H1 (cell line): ENCODE results near the gene OR8H2. TPM values are rescaled to one million over a fixed set of nuclear protein-coding genes. Genes with fewer than 3 reads are reported as not detected.
"Not testable (repeated sequence)": the region's sequence is repeated elsewhere in the genome, so short reads cannot be mapped to it uniquely, and the experiment has no call there.

Source experiments
- CTCF ChIA-PET: fragments of 300-600 bp; sonication (Branson Sonifier 250); formaldehyde crosslinking; loops from one replicate; lab custom pipeline; 2021; ENCODE audit not compliant: partially characterized antibody; lab: Charles Lee
- POLR2A ChIA-PET: fragments of 300-600 bp; sonication (Branson Sonifier 250); formaldehyde crosslinking; loops from one replicate; lab custom pipeline; 2021; ENCODE audit warnings: inconsistent platforms; ENCODE audit not compliant: partially characterized antibody; lab: Charles Lee
- DNase-seq, 2 experiments: peaks; one replicate each; pipeline versions ENCODE4 v3.0.0 to v3.0.0-alpha.2; 2010 to 2022; ENCODE audit warnings: low spot score in 2 of 2, low read depth in 1 of 2, mixed read lengths in 1 of 2
- FAIRE-seq: peaks from 2 replicates; lab custom pipeline; 2011; peaks lifted over from hg19 to GRCh38; lab: Jason Lieb, UNC
- H2AFZ ChIP-seq: 2 replicates; pipeline ENCODE4 v1.8.1; 2012; ENCODE audit warnings: low read length, inconsistent platforms
- H2AK5ac ChIP-seq: 2 replicates; pipeline ENCODE4 v1.6.1; 2013; ENCODE audit warnings: low read depth, low read length
- H2BK120ac ChIP-seq: replicated peaks from 2 replicates; pipeline ENCODE3; 2013; ENCODE audit warnings: low read depth, low read length, inconsistent platforms
- H2BK12ac ChIP-seq: 2 replicates; pipeline ENCODE4 v1.6.1; 2013; ENCODE audit warnings: low read depth, low read length
- H2BK15ac ChIP-seq: 2 replicates; pipeline ENCODE4 v1.6.1; 2013; ENCODE audit warnings: low read length
- H2BK20ac ChIP-seq: 2 replicates; pipeline ENCODE4 v1.6.1; 2013; ENCODE audit warnings: low read length
- H2BK5ac ChIP-seq: 2 replicates; pipeline ENCODE4 v1.6.1; 2013; ENCODE audit warnings: low read depth, low read length
- H3K14ac ChIP-seq: 2 replicates; pipeline ENCODE4 v1.6.1; 2013; ENCODE audit warnings: inconsistent platforms; ENCODE audit not compliant: insufficient read length
- H3K18ac ChIP-seq: 2 replicates; pipeline ENCODE4 v1.6.1; 2013; ENCODE audit warnings: low read length; ENCODE audit errors: extremely low read depth
- H3K23ac ChIP-seq: 2 replicates; pipeline ENCODE4 v1.6.1; 2013; ENCODE audit warnings: inconsistent platforms; ENCODE audit not compliant: insufficient read length
- H3K23me2 ChIP-seq: 2 replicates; pipeline ENCODE4 v1.6.1; 2013; ENCODE audit warnings: low read depth, low read length
- H3K27ac ChIP-seq: 2 replicates; pipeline ENCODE4 v1.6.1; 2011; ENCODE audit warnings: low read depth, low read length, inconsistent platforms
- H3K27me3 ChIP-seq, 4 experiments: replicated peaks in 1 of 4; 1 replicate in 1 of 4; 2 replicates in 3 of 4; pipeline versions ENCODE4 v1.6.1 to v1.8.1; 2011 to 2013; ENCODE audit warnings: low read length in 3 of 4, mild to moderate bottlenecking in 3 of 4, inconsistent platforms in 2 of 4, mixed read lengths in 2 of 4, moderate library complexity in 1 of 4; ENCODE audit not compliant: control insufficient read depth in 3 of 4, insufficient read depth in 3 of 4; ENCODE audit errors: extremely low read depth in 1 of 4
- H3K36me3 ChIP-seq, 4 experiments: 2 replicates each; pipeline versions ENCODE4 v1.6.1 to v1.8.1; 2011 to 2013; ENCODE audit warnings: mild to moderate bottlenecking in 4 of 4, low read length in 3 of 4, moderate library complexity in 2 of 4, control low read depth in 1 of 4, inconsistent platforms in 1 of 4; ENCODE audit not compliant: insufficient read depth in 4 of 4, control insufficient read depth in 2 of 4
- H3K4ac ChIP-seq: replicated peaks from 2 replicates; pipeline ENCODE3; 2013; ENCODE audit warnings: low read length, low read depth, mixed read lengths, inconsistent platforms; ENCODE audit not compliant: insufficient read length
- H3K4me1 ChIP-seq, 4 experiments: replicated peaks in 1 of 4; 1 replicate in 1 of 4; 2 replicates in 3 of 4; pipeline versions ENCODE4 v1.6.1 to v1.8.1; 2011 to 2013; ENCODE audit warnings: low read length in 3 of 4, inconsistent platforms in 2 of 4, mixed read lengths in 1 of 4; ENCODE audit not compliant: insufficient read depth in 4 of 4, control insufficient read depth in 3 of 4
- H3K4me2 ChIP-seq, 2 experiments: 2 replicates each; pipeline versions ENCODE4 v1.6.1 to v1.8.1; 2011 to 2013; ENCODE audit warnings: low read depth in 2 of 2, low read length in 2 of 2, control low read depth in 1 of 2, inconsistent platforms in 1 of 2, mild to moderate bottlenecking in 1 of 2; ENCODE audit not compliant: insufficient read depth in 1 of 2
- H3K4me3 ChIP-seq, 4 experiments: fragments of 200-600, 300-600 bp in 1 of 4; sonication (generic), shearing (Covaris generic), sonication (Bioruptor Twin) in 1 of 4; 2 replicates each; pipeline versions ENCODE4 v1.5.1 to v1.8.1; 2011 to 2016; ENCODE audit warnings: low read length in 4 of 4, low read depth in 3 of 4, control low read depth in 2 of 4, inconsistent platforms in 2 of 4, mild to moderate bottlenecking in 2 of 4, mixed read lengths in 1 of 4, moderate library complexity in 1 of 4; ENCODE audit not compliant: insufficient read depth in 2 of 4; ENCODE audit errors: extremely low read depth in 1 of 4
- H3K56ac ChIP-seq: replicated peaks from 2 replicates; pipeline ENCODE3; 2013; ENCODE audit warnings: low read depth, mild to moderate bottlenecking, mixed read lengths, low read length, inconsistent platforms; ENCODE audit not compliant: insufficient read length
- H3K79me1 ChIP-seq: 2 replicates; pipeline ENCODE4 v1.6.1; 2013; ENCODE audit warnings: low read depth, low read length, control low read depth
- H3K79me2 ChIP-seq, 2 experiments: 2 replicates each; pipeline versions ENCODE4 v1.6.1 to v1.8.1; 2012 to 2013; ENCODE audit warnings: low read length in 2 of 2, mild to moderate bottlenecking in 2 of 2, inconsistent platforms in 1 of 2; ENCODE audit not compliant: insufficient read depth in 2 of 2, control insufficient read depth in 1 of 2
- H3K9ac ChIP-seq, 4 experiments: replicated peaks in 1 of 4; 1 replicate in 1 of 4; 2 replicates in 3 of 4; pipeline versions ENCODE4 v1.6.1 to v1.8.1; 2011 to 2013; ENCODE audit warnings: low read depth in 3 of 4, low read length in 3 of 4, control low read depth in 2 of 4, mild to moderate bottlenecking in 2 of 4, moderate library complexity in 2 of 4, inconsistent platforms in 1 of 4; ENCODE audit errors: extremely low read depth in 1 of 4
- H3K9me3 ChIP-seq, 2 experiments: 2 replicates each; pipeline versions ENCODE4 v1.6.1 to v1.8.1; 2012 to 2013; ENCODE audit warnings: mild to moderate bottlenecking in 2 of 2, moderate library complexity in 2 of 2, control low read depth in 1 of 2, inconsistent platforms in 1 of 2, low read depth in 1 of 2, low read length in 1 of 2, mixed read lengths in 1 of 2; ENCODE audit not compliant: insufficient read depth in 2 of 2
- H4K20me1 ChIP-seq, 2 experiments: replicated peaks in 1 of 2; 2 replicates each; pipeline versions ENCODE3 to v1.8.1; 2011 to 2013; ENCODE audit warnings: inconsistent platforms in 2 of 2, low read length in 2 of 2, mild to moderate bottlenecking in 1 of 2; ENCODE audit not compliant: insufficient read depth in 2 of 2, control insufficient read depth in 1 of 2
- H4K5ac ChIP-seq: 2 replicates; pipeline ENCODE4 v1.6.1; 2013; ENCODE audit warnings: low read length, low read depth, mixed read lengths, inconsistent platforms; ENCODE audit not compliant: insufficient read length
- H4K8ac ChIP-seq: 2 replicates; pipeline ENCODE4 v1.8.0; 2013; ENCODE audit warnings: mild to moderate bottlenecking, moderate library complexity, low read length, inconsistent platforms; ENCODE audit not compliant: insufficient read depth; ENCODE audit errors: extremely low read depth
- H4K91ac ChIP-seq: replicated peaks from 2 replicates; pipeline ENCODE3; 2013; ENCODE audit warnings: low read length, mixed read lengths, inconsistent platforms; ENCODE audit not compliant: insufficient read length
- WGBS, 2 experiments: shearing (Covaris generic) in 1 of 2; methylation state at CpG; one replicate each; pipeline versions ENCODE4 v1.1.6 to v1.1.7; 2013 to 2015; ENCODE audit warnings: low lambda C conversion rate in 2 of 2, mixed read lengths in 2 of 2, inconsistent platforms in 1 of 2, low coverage in 1 of 2, missing lambda C conversion rate in 1 of 2; ENCODE audit not compliant: insufficient replicate concordance in 2 of 2, insufficient coverage in 1 of 2, insufficient read length in 1 of 2; ENCODE audit errors: extremely low coverage in 1 of 2, missing lambda C conversion rate in 1 of 2; 5-methylcytosine and 5-hydroxymethylcytosine counted together
- polyA plus RNA-seq, 7 experiments: library from polyadenylated mRNA; depleted of rRNA in 3 of 7; stranded (reverse) in 5 of 7; unstranded in 2 of 7; fragments of >200 nt in 5 of 7; fragments of 200-250 nt in 2 of 7; gene quantifications; 1 replicate in 5 of 7; 2 replicates in 1 of 7; 4 replicates in 1 of 7; pipeline versions ENCODE4 v1.2.1 to v1.2.3, GENCODE V29; 2011 to 2013; ENCODE audit warnings: missing spikeins in 2 of 7, mixed read lengths in 2 of 7
- total RNA-seq: library from RNA; stranded (reverse); fragmentation: NEBNext Ultra II Directional; extraction: Animal tissue kit (Norgen Biotek cat#: 25700); gene quantifications from 2 replicates; pipeline ENCODE4 v1.2.1, GENCODE V29; 2021

OR8H2 gene
- total and polyA plus RNA-seq, 2 of the 8 experiments (the other 6 are each of a cell fraction or from before 2014, with no cell fraction given): not detected

DNA sequence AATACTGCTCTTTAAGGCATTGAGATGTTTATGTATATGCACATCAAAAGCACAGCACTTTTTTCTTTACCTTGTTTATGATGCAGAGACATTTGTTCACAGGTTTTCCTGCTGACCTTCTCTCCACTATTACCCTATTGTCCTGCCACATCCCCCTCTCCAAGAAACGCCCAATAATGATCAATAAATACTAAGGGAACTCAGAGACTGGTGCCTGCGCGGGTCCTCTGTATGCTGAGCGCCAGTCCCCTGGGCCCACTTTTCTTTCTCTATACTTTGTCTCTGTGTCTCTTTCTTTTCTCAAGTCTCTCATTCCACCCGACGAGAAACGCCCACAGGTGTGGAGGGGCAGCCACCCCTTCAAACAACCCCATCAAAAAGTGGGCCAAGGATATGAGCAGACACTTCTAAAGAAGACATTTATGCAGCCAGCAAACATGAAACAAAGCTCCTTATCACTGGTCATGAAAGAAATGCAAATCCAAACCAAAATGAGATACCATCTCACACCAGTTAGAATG is 45.2 kb upstream of the OR8H2 start:
- CTCF ChIA-PET, H3K56ac ChIP-seq, H2BK120ac ChIP-seq, H3K14ac ChIP-seq, H3K4ac ChIP-seq, H3K23ac ChIP-seq, DNase-seq, H3K36me3 ChIP-seq, H3K4me3 ChIP-seq, H3K9ac ChIP-seq, H3K27me3 ChIP-seq, H3K9me3 ChIP-seq, H3K79me2 ChIP-seq, H3K79me1 ChIP-seq, H2BK20ac ChIP-seq, H4K8ac ChIP-seq, H2AFZ ChIP-seq, H3K23me2 ChIP-seq, H4K20me1 ChIP-seq, H4K5ac ChIP-seq, H2AK5ac ChIP-seq, H3K27ac ChIP-seq, H2BK15ac ChIP-seq, POLR2A ChIA-PET, FAIRE-seq, H4K91ac ChIP-seq, H3K18ac ChIP-seq, H3K4me1 ChIP-seq: not testable (repeated sequence)
- WGBS, 2 experiments: 80% methylated on average over 7 of the region's 7 CpGs; no CpG with 5 or more reads in 1 of the 2 experiments
- Histone ChIP-seq H3K4me2 (peak overlapping the region in 1 of 2 experiments; percentile 36; a peak in 1 of 4 replicates), H2BK5ac (peak overlapping the region; percentile 40; the same call in 1 of the 2 replicates), H2BK12ac (peak overlapping the region; percentile 19; the same call in 1 of the 2 replicates)
